PFSK-1 (cell line): Measurements from ENCODE around the gene SERHL2.

ENCODE experiments used
- FOXP2 ChIP-seq: optimal IDR thresholded peaks from 2 replicates; pipeline ENCODE3; 2011; ENCODE audit warnings: borderline replicate concordance, control low read depth, inconsistent platforms; ENCODE audit not compliant: insufficient read depth; ENCODE audit errors: extremely low read length, extremely low read depth
- POLR2AphosphoS5 ChIP-seq: IDR thresholded peaks from 2 replicates; pipeline ENCODE4 v1.6.1; 2012; ENCODE audit warnings: low read depth, mild to moderate bottlenecking, control low read depth, low read length, moderate library complexity
- REST ChIP-seq, 2 experiments: IDR thresholded peaks; 2 replicates each; pipeline versions ENCODE4 v1.6.1 to v1.8.0; 2011 to 2012; ENCODE audit warnings: low read depth in 2 of 2, low read length in 2 of 2, control low read depth in 1 of 2, inconsistent platforms in 1 of 2, mild to moderate bottlenecking in 1 of 2, moderate library complexity in 1 of 2; ENCODE audit not compliant: insufficient read depth in 1 of 2
- SIN3A ChIP-seq: IDR thresholded peaks from 2 replicates; pipeline ENCODE4 v1.6.1; 2012; ENCODE audit warnings: mild to moderate bottlenecking, low read length, moderate library complexity, borderline replicate concordance; ENCODE audit not compliant: insufficient read depth
- TAF1 ChIP-seq: IDR thresholded peaks from 2 replicates; pipeline ENCODE4 v1.6.1; 2012; ENCODE audit warnings: low read length, control low read depth, borderline replicate concordance; ENCODE audit not compliant: insufficient read depth

GRCh38 chr22:42561856-42562255 lies 8.1 kb downstream of the SERHL2 start:
- TF ChIP-seq TAF1, result no peak
- no peak for TF ChIP-seq POLR2AphosphoS5
- no peak for TF ChIP-seq REST (IDR thresholded peaks at IDR 0.05; ENCODE audit: insufficient read depth in 1 of 2, low read depth in 2 of 2, low read length in 2 of 2)
- TF ChIP-seq FOXP2, result no peak
- no peak for TF ChIP-seq SIN3A
